Measurements from ENCODE around the gene PDGFRB.

Gene PDGFRB

DNA sequence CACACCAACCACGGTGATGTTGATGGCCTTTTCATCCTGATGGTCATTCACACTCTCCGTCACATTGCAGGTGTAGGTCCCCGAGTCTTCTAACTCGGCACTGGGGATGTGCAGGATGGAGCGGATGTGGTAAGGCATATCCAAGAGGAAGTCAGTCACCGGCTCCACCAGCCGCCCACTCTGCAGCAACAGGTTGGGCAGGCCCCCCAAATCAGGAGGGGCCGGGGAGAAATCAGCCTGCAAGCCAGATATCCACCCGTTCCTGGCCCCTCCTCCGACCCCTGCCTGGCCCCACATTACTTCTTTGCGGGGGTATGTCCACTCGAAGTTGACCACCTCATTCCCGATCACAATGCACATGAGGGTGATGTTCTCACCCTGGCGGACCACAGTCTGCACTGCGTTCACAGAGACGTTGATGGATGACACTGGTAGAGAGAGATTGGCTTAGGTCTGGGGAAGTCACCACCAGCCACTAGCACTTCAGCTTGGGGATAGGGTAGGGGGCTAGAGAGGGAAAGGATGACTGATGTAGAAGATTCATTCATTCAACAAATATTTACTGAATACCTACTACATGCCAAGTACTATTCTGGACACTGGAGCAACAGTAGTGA lies 22.0 kb downstream of the PDGFRB start:
- H3K4me3 ChIP-seq (ENCODE audit: low read depth, low read length), result no peak overlapping the region
- H3K79me2 ChIP-seq, result no peaks in the 10 kb centered on the region
- H3K36me3 ChIP-seq (ENCODE audit: control insufficient read depth, insufficient read depth, low read length), result no peaks in the 10 kb centered on the region
- no peak overlapping the region for H3K9ac ChIP-seq
- H3K4me2 ChIP-seq (ENCODE audit: low read length), result no peak overlapping the region
- no peak overlapping the region for H3K27ac ChIP-seq
- peaks cover 5% of the 10 kb centered on the region for H3K4me1 ChIP-seq
- no peaks in the 10 kb centered on the region for H3K9me3 ChIP-seq (ENCODE audit: control insufficient read depth, low read length)
- H2AFZ ChIP-seq, result no peak overlapping the region
- H3K27me3 ChIP-seq (ENCODE audit: control insufficient read depth, insufficient read depth, low read length), result no peaks in the 10 kb centered on the region
- TF ChIP-seq, protein P1, sequence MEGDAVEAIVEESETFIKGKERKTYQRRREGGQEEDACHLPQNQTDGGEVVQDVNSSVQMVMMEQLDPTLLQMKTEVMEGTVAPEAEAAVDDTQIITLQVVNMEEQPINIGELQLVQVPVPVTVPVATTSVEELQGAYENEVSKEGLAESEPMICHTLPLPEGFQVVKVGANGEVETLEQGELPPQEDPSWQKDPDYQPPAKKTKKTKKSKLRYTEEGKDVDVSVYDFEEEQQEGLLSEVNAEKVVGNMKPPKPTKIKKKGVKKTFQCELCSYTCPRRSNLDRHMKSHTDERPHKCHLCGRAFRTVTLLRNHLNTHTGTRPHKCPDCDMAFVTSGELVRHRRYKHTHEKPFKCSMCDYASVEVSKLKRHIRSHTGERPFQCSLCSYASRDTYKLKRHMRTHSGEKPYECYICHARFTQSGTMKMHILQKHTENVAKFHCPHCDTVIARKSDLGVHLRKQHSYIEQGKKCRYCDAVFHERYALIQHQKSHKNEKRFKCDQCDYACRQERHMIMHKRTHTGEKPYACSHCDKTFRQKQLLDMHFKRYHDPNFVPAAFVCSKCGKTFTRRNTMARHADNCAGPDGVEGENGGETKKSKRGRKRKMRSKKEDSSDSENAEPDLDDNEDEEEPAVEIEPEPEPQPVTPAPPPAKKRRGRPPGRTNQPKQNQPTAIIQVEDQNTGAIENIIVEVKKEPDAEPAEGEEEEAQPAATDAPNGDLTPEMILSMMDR (IDR thresholded peaks at IDR 0.05), result no peak

DNA sequence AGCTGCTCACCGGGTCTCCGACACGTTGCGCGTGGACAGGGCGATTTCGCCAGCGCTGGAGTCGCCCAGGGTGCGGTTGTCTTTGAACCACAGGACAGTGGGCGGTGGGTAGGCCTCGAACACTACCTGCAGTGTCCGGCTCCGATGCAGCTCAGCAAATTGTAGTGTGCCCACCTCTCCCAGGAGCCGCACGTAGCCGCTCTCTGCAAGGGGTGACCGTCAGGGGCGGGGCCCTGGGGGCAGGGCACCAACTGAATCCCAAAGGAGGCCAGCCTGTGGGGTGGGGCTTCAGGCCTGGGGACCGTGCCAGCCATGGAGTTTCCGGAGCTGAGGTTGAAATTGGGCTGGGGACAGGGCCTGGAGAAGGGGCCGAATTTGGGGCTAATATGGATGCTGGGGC lies 22.9 kb downstream of the PDGFRB start:
- H3K9ac ChIP-seq, result no peak overlapping the region
- no peaks in the 10 kb centered on the region for H3K27me3 ChIP-seq (ENCODE audit: control insufficient read depth, insufficient read depth, low read length)
- TF ChIP-seq, protein P1 (IDR thresholded peaks at IDR 0.05), result no peak
- H3K4me2 ChIP-seq (ENCODE audit: low read length), result no peak overlapping the region
- no peaks in the 10 kb centered on the region for H3K36me3 ChIP-seq (ENCODE audit: control insufficient read depth, insufficient read depth, low read length)
- H3K27ac ChIP-seq, result no peak overlapping the region
- no peak overlapping the region for H2AFZ ChIP-seq
- no peak overlapping the region for H3K4me3 ChIP-seq (ENCODE audit: low read depth, low read length)
- H3K4me1 ChIP-seq, result peaks cover 5% of the 10 kb centered on the region
- no peaks in the 10 kb centered on the region for H3K79me2 ChIP-seq
- no peaks in the 10 kb centered on the region for H3K9me3 ChIP-seq (ENCODE audit: control insufficient read depth, low read length)

DNA sequence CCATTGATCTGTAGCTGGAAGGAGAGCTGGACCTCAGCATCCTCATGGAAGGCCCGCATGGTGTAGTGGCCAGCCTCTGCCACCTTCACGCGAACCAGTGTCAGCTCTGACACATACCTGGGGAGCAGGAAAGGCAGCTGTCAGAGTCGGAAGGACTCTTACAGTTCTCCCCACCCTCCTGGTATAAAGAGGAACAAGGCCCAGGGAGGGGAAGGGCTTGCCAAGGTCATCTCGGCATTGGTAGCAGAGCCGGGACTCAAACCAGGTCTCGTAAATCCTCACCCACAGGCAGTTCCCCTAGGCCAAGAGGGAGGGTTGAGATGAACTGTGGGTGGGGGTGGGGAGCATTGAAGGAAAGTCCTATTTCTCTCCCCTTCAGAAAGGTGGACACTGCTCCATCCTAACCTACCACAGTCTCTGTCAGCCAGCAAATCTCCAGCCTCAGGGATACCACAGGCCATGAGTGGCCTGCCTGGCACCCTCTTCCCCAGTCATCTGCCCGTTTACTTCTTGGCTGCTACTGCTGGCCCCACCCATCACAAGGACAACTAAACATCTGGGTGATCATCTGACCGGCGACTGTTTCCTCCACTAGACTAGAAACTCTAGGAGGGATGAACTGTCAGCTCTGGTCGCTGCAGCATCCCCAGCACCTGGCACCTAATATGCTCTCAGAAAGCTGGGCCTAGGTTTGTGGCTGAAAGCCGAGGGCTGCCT lies 23.5 kb downstream of the PDGFRB start:
- Histone ChIP-seq H2AFZ (no peak overlapping the region), H3K4me3 (ENCODE audit: low read depth, low read length) (no peak overlapping the region), H3K27ac (no peak overlapping the region), H3K27me3 (ENCODE audit: control insufficient read depth, insufficient read depth, low read length) (no peaks in the 10 kb centered on the region), H3K9ac (no peak overlapping the region), H3K9me3 (ENCODE audit: control insufficient read depth, low read length) (no peaks in the 10 kb centered on the region), H3K4me1 (peaks cover 5% of the 10 kb centered on the region), H3K79me2 (no peaks in the 10 kb centered on the region), H3K36me3 (ENCODE audit: control insufficient read depth, insufficient read depth, low read length) (no peaks in the 10 kb centered on the region), H3K4me2 (ENCODE audit: low read length) (no peak overlapping the region)
- TF ChIP-seq, protein P1 (IDR thresholded peaks at IDR 0.05), result no peak

DNA sequence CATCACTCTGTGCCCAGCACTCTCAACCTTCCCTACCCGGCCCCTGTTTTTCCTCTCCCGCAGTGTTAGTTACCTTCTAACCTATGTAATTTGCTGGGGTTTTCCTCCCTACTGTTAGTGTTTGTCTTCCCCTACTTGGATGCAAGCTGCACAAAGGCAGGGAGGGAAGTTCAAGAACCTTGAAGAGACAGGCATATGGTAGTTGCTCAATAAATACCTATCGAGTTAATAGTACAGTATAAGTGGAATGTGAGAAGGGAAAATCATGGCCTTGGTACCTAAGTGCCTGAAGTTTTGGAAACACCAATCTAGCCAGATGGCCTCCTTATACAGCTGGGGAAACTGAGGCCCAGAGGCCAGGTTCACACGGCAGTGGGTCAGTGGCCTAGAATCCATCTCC lies 24.2 kb downstream of the PDGFRB start:
- Histone ChIP-seq H3K9me3 (ENCODE audit: control insufficient read depth, low read length) (no peaks in the 10 kb centered on the region), H3K36me3 (ENCODE audit: control insufficient read depth, insufficient read depth, low read length) (no peaks in the 10 kb centered on the region), H3K4me3 (ENCODE audit: low read depth, low read length) (no peak overlapping the region), H3K4me1 (peaks cover 5% of the 10 kb centered on the region), H3K9ac (no peak overlapping the region), H2AFZ (no peak overlapping the region), H3K27me3 (ENCODE audit: control insufficient read depth, insufficient read depth, low read length) (no peaks in the 10 kb centered on the region), H3K79me2 (no peaks in the 10 kb centered on the region), H3K27ac (no peak overlapping the region), H3K4me2 (ENCODE audit: low read length) (no peak overlapping the region)
- TF ChIP-seq, protein P1 (IDR thresholded peaks at IDR 0.05), result no peak

DNA sequence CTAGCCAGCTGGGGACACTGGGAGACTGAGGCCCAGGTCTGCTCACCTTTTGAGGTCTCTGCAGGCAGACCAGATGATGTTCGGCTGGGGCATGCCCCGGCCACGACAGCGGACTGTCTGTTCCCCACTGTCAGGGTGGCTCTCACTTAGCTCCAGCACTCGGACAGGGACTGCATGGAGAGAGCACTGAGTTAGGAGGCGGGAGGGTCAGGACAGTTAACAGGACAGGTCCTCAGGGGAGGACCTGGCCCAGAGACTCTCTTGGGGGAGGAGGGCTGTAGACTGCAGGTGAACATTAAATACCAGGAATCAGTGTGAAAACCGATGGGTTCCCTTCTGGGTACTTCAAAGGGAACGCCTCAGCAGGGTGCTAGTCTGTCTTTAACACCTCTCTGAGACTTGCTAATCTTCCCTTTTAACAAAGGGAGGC lies 25.1 kb downstream of the PDGFRB start:
- Histone ChIP-seq H3K27ac (no peak overlapping the region), H3K79me2 (no peaks in the 10 kb centered on the region), H3K27me3 (ENCODE audit: control insufficient read depth, insufficient read depth, low read length) (no peaks in the 10 kb centered on the region), H3K4me1 (peaks cover 5% of the 10 kb centered on the region), H3K36me3 (ENCODE audit: control insufficient read depth, insufficient read depth, low read length) (no peaks in the 10 kb centered on the region), H3K4me2 (ENCODE audit: low read length) (no peak overlapping the region), H2AFZ (no peak overlapping the region), H3K9me3 (ENCODE audit: control insufficient read depth, low read length) (no peaks in the 10 kb centered on the region), H3K4me3 (ENCODE audit: low read depth, low read length) (no peak overlapping the region), H3K9ac (no peak overlapping the region)
- TF ChIP-seq, protein P1 (IDR thresholded peaks at IDR 0.05), result no peak

Measured in parathyroid adenoma (tissue), 2 donors.